Liver (tissue), 3 donors: ENCODE measurements around the gene TMPRSS7.

Source experiments
- EGR1 ChIP-seq, 2 donors: IDR thresholded peaks; 2 replicates each; pipeline ENCODE4 v1.6.1; 2016 to 2018; ENCODE audit warnings: antibody characterized with exemption in 2 of 2, low read depth in 2 of 2
- GABPA ChIP-seq, 2 donors: IDR thresholded peaks in 1 of 2; conservative IDR thresholded peaks in 1 of 2; 2 replicates each; pipeline ENCODE4 v1.6.1; 2016; ENCODE audit warnings: antibody characterized with exemption in 2 of 2, mild to moderate bottlenecking in 1 of 2, moderate library complexity in 1 of 2
- HNF4A ChIP-seq, 2 donors: conservative IDR thresholded peaks; 2 replicates each; pipeline ENCODE4 v1.6.1; 2016; ENCODE audit warnings: antibody characterized with exemption in 2 of 2, mild to moderate bottlenecking in 2 of 2
- JUND ChIP-seq, 2 donors: IDR thresholded peaks; 2 replicates each; pipeline ENCODE4 v1.6.1; 2016; ENCODE audit warnings: antibody characterized with exemption in 2 of 2
- NR2F2 ChIP-seq: IDR thresholded peaks from 2 replicates; pipeline ENCODE4 v1.6.1; 2016; ENCODE audit warnings: antibody characterized with exemption
- RAD21 ChIP-seq, 2 donors: IDR thresholded peaks; 2 replicates each; pipeline ENCODE4 v1.6.1; 2016; ENCODE audit warnings: antibody characterized with exemption in 2 of 2, mild to moderate bottlenecking in 2 of 2
- YY1 ChIP-seq: IDR thresholded peaks from 2 replicates; pipeline ENCODE4 v1.6.1; 2016; ENCODE audit warnings: antibody characterized with exemption, mild to moderate bottlenecking
- TF ChIP-seq, protein P1 (sequence below): IDR thresholded peaks from 2 replicates; pipeline ENCODE4 v1.6.1; 2016; ENCODE audit warnings: antibody characterized with exemption, mild to moderate bottlenecking
- TF ChIP-seq, protein P2 (sequence below): fragments of 150-350 bp; IDR thresholded peaks from 2 replicates; pipeline ENCODE4 v1.5.1; 2017; ENCODE audit warnings: improper control_type of control experiment, low read depth, low read length; ENCODE audit not compliant: missing input control
- TF ChIP-seq, protein P3 (sequence below): IDR thresholded peaks from 2 replicates; pipeline ENCODE4 v1.6.1; 2016; ENCODE audit warnings: antibody characterized with exemption
- donor health status: healthy.
- donor health status: healthy.

DNA sequence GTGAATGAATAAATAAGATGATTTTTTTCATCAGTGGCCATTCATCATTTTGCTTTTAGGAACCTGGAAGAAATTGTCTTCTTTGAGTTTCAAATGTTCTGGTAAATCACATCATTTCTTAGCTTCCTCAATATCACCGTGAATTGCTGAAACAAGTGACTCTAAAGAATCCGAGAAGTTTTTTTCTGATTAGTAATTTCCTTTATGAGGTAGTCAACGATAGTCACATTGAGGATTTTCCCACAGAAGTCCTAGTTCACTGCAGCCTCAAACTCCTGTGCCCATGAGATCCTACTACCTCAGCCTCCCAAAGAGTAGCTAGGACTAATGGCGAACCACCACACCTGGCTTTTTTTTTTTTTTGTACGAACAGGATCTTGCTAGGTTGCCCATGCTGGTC is 3.6 kb upstream of the TMPRSS7 start:
- TF ChIP-seq, protein P1, sequence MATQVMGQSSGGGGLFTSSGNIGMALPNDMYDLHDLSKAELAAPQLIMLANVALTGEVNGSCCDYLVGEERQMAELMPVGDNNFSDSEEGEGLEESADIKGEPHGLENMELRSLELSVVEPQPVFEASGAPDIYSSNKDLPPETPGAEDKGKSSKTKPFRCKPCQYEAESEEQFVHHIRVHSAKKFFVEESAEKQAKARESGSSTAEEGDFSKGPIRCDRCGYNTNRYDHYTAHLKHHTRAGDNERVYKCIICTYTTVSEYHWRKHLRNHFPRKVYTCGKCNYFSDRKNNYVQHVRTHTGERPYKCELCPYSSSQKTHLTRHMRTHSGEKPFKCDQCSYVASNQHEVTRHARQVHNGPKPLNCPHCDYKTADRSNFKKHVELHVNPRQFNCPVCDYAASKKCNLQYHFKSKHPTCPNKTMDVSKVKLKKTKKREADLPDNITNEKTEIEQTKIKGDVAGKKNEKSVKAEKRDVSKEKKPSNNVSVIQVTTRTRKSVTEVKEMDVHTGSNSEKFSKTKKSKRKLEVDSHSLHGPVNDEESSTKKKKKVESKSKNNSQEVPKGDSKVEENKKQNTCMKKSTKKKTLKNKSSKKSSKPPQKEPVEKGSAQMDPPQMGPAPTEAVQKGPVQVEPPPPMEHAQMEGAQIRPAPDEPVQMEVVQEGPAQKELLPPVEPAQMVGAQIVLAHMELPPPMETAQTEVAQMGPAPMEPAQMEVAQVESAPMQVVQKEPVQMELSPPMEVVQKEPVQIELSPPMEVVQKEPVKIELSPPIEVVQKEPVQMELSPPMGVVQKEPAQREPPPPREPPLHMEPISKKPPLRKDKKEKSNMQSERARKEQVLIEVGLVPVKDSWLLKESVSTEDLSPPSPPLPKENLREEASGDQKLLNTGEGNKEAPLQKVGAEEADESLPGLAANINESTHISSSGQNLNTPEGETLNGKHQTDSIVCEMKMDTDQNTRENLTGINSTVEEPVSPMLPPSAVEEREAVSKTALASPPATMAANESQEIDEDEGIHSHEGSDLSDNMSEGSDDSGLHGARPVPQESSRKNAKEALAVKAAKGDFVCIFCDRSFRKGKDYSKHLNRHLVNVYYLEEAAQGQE = no peak
- TF ChIP-seq, protein P2, sequence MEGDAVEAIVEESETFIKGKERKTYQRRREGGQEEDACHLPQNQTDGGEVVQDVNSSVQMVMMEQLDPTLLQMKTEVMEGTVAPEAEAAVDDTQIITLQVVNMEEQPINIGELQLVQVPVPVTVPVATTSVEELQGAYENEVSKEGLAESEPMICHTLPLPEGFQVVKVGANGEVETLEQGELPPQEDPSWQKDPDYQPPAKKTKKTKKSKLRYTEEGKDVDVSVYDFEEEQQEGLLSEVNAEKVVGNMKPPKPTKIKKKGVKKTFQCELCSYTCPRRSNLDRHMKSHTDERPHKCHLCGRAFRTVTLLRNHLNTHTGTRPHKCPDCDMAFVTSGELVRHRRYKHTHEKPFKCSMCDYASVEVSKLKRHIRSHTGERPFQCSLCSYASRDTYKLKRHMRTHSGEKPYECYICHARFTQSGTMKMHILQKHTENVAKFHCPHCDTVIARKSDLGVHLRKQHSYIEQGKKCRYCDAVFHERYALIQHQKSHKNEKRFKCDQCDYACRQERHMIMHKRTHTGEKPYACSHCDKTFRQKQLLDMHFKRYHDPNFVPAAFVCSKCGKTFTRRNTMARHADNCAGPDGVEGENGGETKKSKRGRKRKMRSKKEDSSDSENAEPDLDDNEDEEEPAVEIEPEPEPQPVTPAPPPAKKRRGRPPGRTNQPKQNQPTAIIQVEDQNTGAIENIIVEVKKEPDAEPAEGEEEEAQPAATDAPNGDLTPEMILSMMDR = no peak
- TF ChIP-seq EGR1 (IDR thresholded peaks at IDR 0.05; ENCODE audit: low read depth in 2 of 2) = no peak
- TF ChIP-seq NR2F2 = no peak
- TF ChIP-seq, protein P3, sequence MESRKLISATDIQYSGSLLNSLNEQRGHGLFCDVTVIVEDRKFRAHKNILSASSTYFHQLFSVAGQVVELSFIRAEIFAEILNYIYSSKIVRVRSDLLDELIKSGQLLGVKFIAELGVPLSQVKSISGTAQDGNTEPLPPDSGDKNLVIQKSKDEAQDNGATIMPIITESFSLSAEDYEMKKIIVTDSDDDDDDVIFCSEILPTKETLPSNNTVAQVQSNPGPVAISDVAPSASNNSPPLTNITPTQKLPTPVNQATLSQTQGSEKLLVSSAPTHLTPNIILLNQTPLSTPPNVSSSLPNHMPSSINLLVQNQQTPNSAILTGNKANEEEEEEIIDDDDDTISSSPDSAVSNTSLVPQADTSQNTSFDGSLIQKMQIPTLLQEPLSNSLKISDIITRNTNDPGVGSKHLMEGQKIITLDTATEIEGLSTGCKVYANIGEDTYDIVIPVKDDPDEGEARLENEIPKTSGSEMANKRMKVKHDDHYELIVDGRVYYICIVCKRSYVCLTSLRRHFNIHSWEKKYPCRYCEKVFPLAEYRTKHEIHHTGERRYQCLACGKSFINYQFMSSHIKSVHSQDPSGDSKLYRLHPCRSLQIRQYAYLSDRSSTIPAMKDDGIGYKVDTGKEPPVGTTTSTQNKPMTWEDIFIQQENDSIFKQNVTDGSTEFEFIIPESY = no peak
- TF ChIP-seq YY1 = no peak
- TF ChIP-seq GABPA (IDR thresholded peaks at IDR 0.05 in 1 of 2, conservative IDR thresholded peaks at IDR 0.05 in 1 of 2) = no peak
- no peak for TF ChIP-seq JUND (IDR thresholded peaks at IDR 0.05)
- no peak for TF ChIP-seq RAD21 (IDR thresholded peaks at IDR 0.05)
- TF ChIP-seq HNF4A (conservative IDR thresholded peaks at IDR 0.05) = no peak
